ENCODE results near the gene MAPK12. TPM values are rescaled to one million over a fixed set of nuclear protein-coding genes. Genes with fewer than 3 reads are reported as not detected.

Gene MAPK12
- total RNA-seq, 2 donors from 2014 or later: 2.0 to 2.6 TPM

DNA sequence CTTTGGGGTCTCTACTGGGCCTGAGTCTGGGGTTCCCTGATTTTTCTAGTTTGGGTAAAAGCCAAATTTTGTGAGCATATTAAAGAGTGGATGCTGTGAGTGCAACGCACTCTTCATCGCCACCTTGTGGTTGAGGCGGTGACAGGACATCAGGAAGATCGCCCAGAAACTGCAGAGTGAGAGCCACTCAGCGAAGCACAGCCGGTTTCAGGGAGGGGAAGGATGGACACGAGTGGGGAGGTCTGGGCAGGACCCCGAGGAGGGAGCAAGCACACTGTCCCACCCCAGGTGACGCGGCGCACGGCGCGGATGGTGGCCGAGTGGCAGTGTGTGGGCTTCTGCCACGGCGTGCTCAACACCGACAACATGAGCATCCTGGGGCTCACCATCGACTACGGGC, 51.6 kb downstream of the MAPK12 start:
- H3K4me3 ChIP-seq: no peak overlapping the region
- intact Hi-C loops (cut with DNase I): loop anchor here (2.0 kb wide), 1 partner anchor 59 kb away; no protein-coding TSS in a partner anchor
- H3K27me3 ChIP-seq: no peaks in the 10 kb centered on the region
- H3K9me3 ChIP-seq: no peaks in the 10 kb centered on the region
- H3K36me3 ChIP-seq: peaks cover 5% of the 10 kb centered on the region
- H3K27ac ChIP-seq: no peak overlapping the region
- peak; percentile 70 for DNase-seq
- no peak overlapping the region for H3K9ac ChIP-seq (ENCODE audit: low read depth in 2 of 2, low read length in 2 of 2)
- no peaks in the 10 kb centered on the region for H3K4me1 ChIP-seq
- TF ChIP-seq, protein P1, sequence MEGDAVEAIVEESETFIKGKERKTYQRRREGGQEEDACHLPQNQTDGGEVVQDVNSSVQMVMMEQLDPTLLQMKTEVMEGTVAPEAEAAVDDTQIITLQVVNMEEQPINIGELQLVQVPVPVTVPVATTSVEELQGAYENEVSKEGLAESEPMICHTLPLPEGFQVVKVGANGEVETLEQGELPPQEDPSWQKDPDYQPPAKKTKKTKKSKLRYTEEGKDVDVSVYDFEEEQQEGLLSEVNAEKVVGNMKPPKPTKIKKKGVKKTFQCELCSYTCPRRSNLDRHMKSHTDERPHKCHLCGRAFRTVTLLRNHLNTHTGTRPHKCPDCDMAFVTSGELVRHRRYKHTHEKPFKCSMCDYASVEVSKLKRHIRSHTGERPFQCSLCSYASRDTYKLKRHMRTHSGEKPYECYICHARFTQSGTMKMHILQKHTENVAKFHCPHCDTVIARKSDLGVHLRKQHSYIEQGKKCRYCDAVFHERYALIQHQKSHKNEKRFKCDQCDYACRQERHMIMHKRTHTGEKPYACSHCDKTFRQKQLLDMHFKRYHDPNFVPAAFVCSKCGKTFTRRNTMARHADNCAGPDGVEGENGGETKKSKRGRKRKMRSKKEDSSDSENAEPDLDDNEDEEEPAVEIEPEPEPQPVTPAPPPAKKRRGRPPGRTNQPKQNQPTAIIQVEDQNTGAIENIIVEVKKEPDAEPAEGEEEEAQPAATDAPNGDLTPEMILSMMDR (IDR thresholded peaks at IDR 0.05): peak; percentile 73

DNA sequence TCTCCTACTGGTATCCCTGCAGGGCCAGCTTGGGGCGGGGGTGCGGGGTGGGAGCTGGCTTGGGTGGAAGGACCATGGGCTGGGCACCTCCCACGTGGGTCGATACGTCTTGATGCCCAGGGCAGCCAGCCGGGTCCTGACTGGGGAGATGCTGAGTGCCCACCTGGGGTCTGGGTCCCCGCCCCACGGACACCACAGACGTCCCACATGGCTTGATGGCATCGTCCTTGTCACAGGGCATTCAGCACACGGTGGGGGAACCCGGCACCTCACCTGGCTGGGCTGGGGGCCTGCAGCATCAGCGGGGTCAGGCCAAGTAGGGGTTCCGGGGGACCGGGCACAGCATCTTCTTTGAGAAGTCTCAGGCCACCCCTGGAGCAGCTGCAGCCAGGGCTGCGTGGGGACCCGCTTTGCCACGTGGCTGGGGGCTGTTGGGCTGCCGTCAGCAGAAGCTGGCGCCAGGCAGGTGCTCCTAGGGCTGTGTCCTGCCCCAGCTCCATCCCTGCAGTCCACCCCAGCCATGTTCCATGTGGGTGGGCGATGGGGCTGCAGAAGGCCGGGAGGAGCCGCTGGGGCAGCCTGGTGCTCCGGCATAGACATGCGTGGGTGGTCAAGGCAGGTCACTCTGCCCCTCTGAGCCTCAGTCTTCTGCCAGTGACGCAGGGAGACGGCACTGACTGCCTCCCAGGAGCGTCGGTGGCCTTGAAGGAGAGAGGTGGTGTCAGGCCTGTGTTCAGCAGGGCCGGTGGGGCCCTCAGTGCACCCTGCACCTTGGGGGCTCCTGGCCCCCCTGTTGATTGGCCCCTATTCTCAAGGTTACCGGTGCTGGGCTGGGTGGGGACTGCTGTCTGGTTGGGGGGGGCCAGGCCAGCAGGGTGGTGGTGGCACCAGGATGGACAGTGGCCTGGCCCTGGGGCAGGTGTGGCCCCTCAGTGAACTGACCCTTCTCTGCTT, 52.3 kb downstream of the MAPK12 start:
- no peaks in the 10 kb centered on the region for H3K27me3 ChIP-seq
- DNase-seq: no peak
- H3K9ac ChIP-seq (ENCODE audit: low read depth in 2 of 2, low read length in 2 of 2): no peak overlapping the region
- intact Hi-C loops (cut with DNase I): loop anchor here (2.0 kb wide), 1 partner anchor 58 kb away; no protein-coding TSS in a partner anchor
- no peak overlapping the region for H3K27ac ChIP-seq
- TF ChIP-seq, protein P1 (IDR thresholded peaks at IDR 0.05): no peak
- no peaks in the 10 kb centered on the region for H3K9me3 ChIP-seq
- no peaks in the 10 kb centered on the region for H3K4me1 ChIP-seq
- H3K36me3 ChIP-seq: peaks cover 5% of the 10 kb centered on the region
- no peak overlapping the region for H3K4me3 ChIP-seq

DNA sequence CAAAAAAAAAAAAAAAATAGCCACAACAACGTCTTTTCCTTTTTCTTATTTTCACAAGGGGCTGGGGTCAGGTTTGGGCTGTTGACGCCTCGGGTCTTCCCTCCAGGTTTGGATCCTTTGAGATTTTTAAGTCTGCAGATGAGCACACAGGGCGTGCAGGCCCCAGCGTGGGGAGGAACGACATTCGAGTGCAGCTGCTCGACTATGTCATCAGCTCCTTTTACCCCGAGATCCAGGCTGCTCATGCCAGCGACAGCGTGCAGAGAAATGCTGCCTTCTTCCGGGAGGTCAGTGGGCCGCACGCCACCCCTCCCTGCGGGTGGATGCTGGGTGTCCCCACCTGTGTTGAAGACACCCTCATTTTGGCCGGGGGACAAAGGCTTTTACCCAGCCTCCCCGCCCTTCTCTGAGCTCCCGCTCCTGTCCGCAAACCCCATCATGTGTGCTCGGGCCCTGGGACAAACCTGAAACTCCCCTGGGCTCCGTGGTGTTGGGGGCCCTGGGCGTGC, 53.0 kb downstream of the MAPK12 start:
- intact Hi-C loops (cut with DNase I): loop anchor here (2.0 kb wide), 1 partner anchor 58 kb away; no protein-coding TSS in a partner anchor
- Histone ChIP-seq H3K27me3 (no peaks in the 10 kb centered on the region), H3K27ac (no peak overlapping the region), H3K9me3 (no peaks in the 10 kb centered on the region), H3K4me3 (no peak overlapping the region), H3K4me1 (no peaks in the 10 kb centered on the region), H3K9ac (ENCODE audit: low read depth in 2 of 2, low read length in 2 of 2) (no peak overlapping the region), H3K36me3 (peaks cover 5% of the 10 kb centered on the region)
- no peak for DNase-seq
- TF ChIP-seq, protein P1 (IDR thresholded peaks at IDR 0.05): no peak

DNA sequence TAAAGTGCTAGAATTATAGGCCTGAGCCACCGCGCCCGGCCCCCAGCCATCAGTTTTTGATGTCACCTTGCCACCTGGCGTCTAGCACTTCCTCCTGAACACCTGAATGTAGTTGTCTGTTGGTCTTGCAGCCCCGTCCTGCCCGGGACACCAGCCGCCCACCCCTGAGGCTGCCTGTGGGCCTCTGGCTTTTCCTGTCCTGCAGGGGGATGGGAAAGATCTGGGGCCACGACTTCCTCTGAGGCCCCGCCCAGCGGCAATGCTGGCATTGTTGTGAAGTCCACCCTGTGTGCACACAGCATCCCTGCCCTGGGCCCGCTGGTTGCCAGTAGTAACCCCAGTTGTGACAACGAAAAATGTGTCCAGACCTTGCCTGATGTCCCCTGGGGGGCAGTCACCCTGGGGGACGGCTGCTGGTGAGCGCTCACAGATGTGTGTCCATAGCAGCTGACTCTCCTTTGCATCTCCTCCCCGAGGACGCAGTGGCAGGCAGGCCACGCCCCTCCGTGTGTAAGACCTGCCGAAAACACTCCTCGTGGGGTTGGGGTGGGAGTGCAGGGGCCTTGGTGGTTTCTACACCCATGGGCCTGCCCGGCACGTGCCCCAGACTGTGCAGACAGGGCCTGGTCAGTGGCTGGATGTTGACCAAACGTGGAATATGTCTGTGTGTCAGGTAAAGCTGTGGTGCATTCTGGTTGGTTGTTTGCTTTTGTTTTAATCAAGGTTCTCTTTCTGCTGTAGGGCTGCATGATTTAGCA, 53.9 kb downstream of the MAPK12 start:
- Histone ChIP-seq H3K4me1 (no peaks in the 10 kb centered on the region), H3K9ac (ENCODE audit: low read depth in 2 of 2, low read length in 2 of 2) (no peak overlapping the region), H3K27ac (no peak overlapping the region), H3K27me3 (no peaks in the 10 kb centered on the region), H3K9me3 (no peaks in the 10 kb centered on the region), H3K4me3 (no peak overlapping the region), H3K36me3 (peaks cover 5% of the 10 kb centered on the region)
- intact Hi-C loops (cut with DNase I): loop anchor here (2.0 kb wide), 1 partner anchor 57 kb away; no protein-coding TSS in a partner anchor
- no peak for DNase-seq
- TF ChIP-seq, protein P1 (IDR thresholded peaks at IDR 0.05): no peak

DNA sequence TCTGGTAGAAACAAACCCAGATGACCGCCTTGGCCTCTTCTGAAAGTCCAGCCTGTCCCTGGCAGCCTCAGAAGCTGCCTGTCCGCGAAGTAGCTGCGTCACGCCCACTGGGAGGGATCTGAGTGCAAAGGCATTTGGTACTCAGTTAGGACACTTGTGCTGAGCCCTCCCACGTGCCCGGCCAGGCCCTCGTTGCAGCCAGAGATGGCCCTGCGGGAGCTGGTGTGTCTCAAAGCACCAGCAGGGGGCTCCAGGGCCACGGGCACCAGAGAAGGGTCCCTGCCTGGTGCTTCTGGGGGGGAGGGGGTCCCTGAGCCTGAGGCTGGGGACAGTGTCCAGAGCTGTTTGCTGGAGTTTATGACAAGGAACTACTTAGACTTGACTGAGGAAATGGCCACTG, 54.9 kb downstream of the MAPK12 start:
- H3K9me3 ChIP-seq: no peaks in the 10 kb centered on the region
- H3K4me1 ChIP-seq: peaks cover 7% of the 10 kb centered on the region
- H3K9ac ChIP-seq (ENCODE audit: low read depth in 2 of 2, low read length in 2 of 2): no peak overlapping the region
- H3K36me3 ChIP-seq: peaks cover 5% of the 10 kb centered on the region
- no peak for DNase-seq
- no peak overlapping the region for H3K27ac ChIP-seq
- TF ChIP-seq, protein P1 (IDR thresholded peaks at IDR 0.05): no peak
- no peaks in the 10 kb centered on the region for H3K27me3 ChIP-seq
- intact Hi-C loops (cut with DNase I): no loop called here
- no peak overlapping the region for H3K4me3 ChIP-seq

Measured in colonic mucosa (tissue), 4 donors.